ENCODE measurements around the gene SUSD4.

GRCh38 chr1:223346311-223346710, 17.7 kb downstream of the SUSD4 start:
- TF ChIP-seq, protein P1, sequence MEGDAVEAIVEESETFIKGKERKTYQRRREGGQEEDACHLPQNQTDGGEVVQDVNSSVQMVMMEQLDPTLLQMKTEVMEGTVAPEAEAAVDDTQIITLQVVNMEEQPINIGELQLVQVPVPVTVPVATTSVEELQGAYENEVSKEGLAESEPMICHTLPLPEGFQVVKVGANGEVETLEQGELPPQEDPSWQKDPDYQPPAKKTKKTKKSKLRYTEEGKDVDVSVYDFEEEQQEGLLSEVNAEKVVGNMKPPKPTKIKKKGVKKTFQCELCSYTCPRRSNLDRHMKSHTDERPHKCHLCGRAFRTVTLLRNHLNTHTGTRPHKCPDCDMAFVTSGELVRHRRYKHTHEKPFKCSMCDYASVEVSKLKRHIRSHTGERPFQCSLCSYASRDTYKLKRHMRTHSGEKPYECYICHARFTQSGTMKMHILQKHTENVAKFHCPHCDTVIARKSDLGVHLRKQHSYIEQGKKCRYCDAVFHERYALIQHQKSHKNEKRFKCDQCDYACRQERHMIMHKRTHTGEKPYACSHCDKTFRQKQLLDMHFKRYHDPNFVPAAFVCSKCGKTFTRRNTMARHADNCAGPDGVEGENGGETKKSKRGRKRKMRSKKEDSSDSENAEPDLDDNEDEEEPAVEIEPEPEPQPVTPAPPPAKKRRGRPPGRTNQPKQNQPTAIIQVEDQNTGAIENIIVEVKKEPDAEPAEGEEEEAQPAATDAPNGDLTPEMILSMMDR (IDR thresholded peaks at IDR 0.05), result no peak
- TF ChIP-seq POLR2A (IDR thresholded peaks at IDR 0.05) (no peak), POLR2AphosphoS5 (IDR thresholded peaks at IDR 0.05; ENCODE audit: insufficient read depth in 1 of 2, low read depth in 1 of 2) (no peak)
